ENCODE data around the gene ZBTB44.
"Not testable (repeated sequence)": the region's sequence is repeated elsewhere in the genome, so short reads cannot be mapped to it uniquely, and the experiment has no call there.

ZBTB44 gene

GRCh38 chr11:130234315-130234714 lies 80.4 kb downstream of the ZBTB44 start:
- peaks cover 64% of the 10 kb centered on the region for H3K36me3 ChIP-seq (ENCODE audit: low read depth)
- TF ChIP-seq CTCF (IDR thresholded peaks at IDR 0.05; ENCODE audit: poor library complexity, severe bottlenecking) = no peak
- ATAC-seq (ENCODE audit: low read depth) = no peak
- DNase-seq (ENCODE audit: low spot score) = no peak
- no peaks in the 10 kb centered on the region for H3K27me3 ChIP-seq (ENCODE audit: insufficient read depth, poor library complexity, severe bottlenecking)
- no peak overlapping the region for H3K4me3 ChIP-seq (ENCODE audit: severe bottlenecking)
- no peak overlapping the region for H3K27ac ChIP-seq (ENCODE audit: poor library complexity, severe bottlenecking)
- no peaks in the 10 kb centered on the region for H3K4me1 ChIP-seq (ENCODE audit: insufficient read depth, poor library complexity, severe bottlenecking)
- H3K9me3 ChIP-seq (ENCODE audit: severe bottlenecking) = no peaks in the 10 kb centered on the region

- not testable (repeated sequence) for H3K27ac ChIP-seq (ENCODE audit: poor library complexity, severe bottlenecking); ATAC-seq (ENCODE audit: low read depth); H3K4me3 ChIP-seq (ENCODE audit: severe bottlenecking); H3K4me1 ChIP-seq (ENCODE audit: insufficient read depth, poor library complexity, severe bottlenecking); DNase-seq (ENCODE audit: low spot score); H3K27me3 ChIP-seq (ENCODE audit: insufficient read depth, poor library complexity, severe bottlenecking); H3K9me3 ChIP-seq (ENCODE audit: severe bottlenecking)
- peaks cover 61% of the 10 kb centered on the region for H3K36me3 ChIP-seq (ENCODE audit: low read depth)
Measured at GRCh38 chr11:130233888-130234287, 80.8 kb downstream of the ZBTB44 start.

DNA sequence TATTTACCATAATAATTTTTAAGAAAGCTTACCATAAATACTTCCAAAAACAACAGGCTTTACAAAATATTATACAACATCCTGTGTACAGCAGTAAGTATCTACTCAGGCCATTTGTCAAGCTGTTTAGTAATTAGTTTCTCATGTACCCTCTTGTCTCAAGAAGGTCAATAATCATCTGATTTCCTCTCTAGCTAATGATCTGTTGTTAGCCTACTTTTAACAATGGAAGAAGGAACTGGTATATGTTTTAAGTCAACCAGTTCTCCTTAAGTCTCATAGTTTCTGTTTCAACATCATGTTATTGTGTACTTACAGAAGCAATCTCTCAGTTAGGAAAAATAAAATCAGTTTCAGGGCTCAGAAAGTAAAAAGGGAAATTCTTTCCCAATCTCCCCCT lies 81.2 kb downstream of the ZBTB44 start:
- ATAC-seq (ENCODE audit: low read depth); H3K27me3 ChIP-seq (ENCODE audit: insufficient read depth, poor library complexity, severe bottlenecking); DNase-seq (ENCODE audit: low spot score); H3K27ac ChIP-seq (ENCODE audit: poor library complexity, severe bottlenecking); H3K4me1 ChIP-seq (ENCODE audit: insufficient read depth, poor library complexity, severe bottlenecking); H3K4me3 ChIP-seq (ENCODE audit: severe bottlenecking); H3K9me3 ChIP-seq (ENCODE audit: severe bottlenecking): not testable (repeated sequence)
- H3K36me3 ChIP-seq (ENCODE audit: low read depth) = peaks cover 57% of the 10 kb centered on the region

DNA sequence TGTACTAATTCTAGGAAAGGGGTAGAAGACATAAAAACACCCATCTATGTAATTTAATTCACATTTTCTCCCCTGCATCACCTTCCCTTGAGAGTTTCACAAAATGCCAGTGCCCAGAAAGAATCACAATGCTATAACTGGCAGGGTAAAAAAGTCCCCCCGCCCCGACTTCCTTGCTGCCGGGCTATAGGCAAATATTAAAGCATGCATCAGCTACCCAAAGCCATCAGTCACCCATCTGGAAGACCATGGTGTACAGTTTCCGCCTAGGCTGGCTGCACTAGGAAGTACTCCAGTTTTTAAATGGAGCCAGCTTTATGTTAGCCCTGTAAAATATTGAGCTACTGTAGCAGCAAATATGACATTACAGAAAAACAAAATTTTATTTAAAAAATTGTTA lies 87.3 kb downstream of the ZBTB44 start:
- Histone ChIP-seq H3K27me3 (ENCODE audit: insufficient read depth, poor library complexity, severe bottlenecking) (no peaks in the 10 kb centered on the region), H3K27ac (ENCODE audit: poor library complexity, severe bottlenecking) (no peak overlapping the region), H3K4me3 (ENCODE audit: severe bottlenecking) (no peak overlapping the region), H3K4me1 (ENCODE audit: insufficient read depth, poor library complexity, severe bottlenecking) (no peaks in the 10 kb centered on the region), H3K36me3 (ENCODE audit: low read depth) (peaks cover 14% of the 10 kb centered on the region), H3K9me3 (ENCODE audit: severe bottlenecking) (no peaks in the 10 kb centered on the region)
- DNase-seq (ENCODE audit: low spot score) (no peak), ATAC-seq (ENCODE audit: low read depth) (no peak)
- no peak for TF ChIP-seq CTCF (IDR thresholded peaks at IDR 0.05; ENCODE audit: poor library complexity, severe bottlenecking)

- Histone ChIP-seq H3K4me3 (ENCODE audit: severe bottlenecking) (no peak overlapping the region), H3K9me3 (ENCODE audit: severe bottlenecking) (no peaks in the 10 kb centered on the region), H3K36me3 (ENCODE audit: low read depth) (no peaks in the 10 kb centered on the region), H3K27ac (ENCODE audit: poor library complexity, severe bottlenecking) (no peak overlapping the region), H3K4me1 (ENCODE audit: insufficient read depth, poor library complexity, severe bottlenecking) (no peaks in the 10 kb centered on the region), H3K27me3 (ENCODE audit: insufficient read depth, poor library complexity, severe bottlenecking) (no peaks in the 10 kb centered on the region)
- no peak for TF ChIP-seq CTCF (IDR thresholded peaks at IDR 0.05; ENCODE audit: poor library complexity, severe bottlenecking)
- ATAC-seq (ENCODE audit: low read depth) (no peak), DNase-seq (ENCODE audit: low spot score) (no peak)
Measured at GRCh38 chr11:130223291-130223971, 91.3 kb downstream of the ZBTB44 start.

DNA sequence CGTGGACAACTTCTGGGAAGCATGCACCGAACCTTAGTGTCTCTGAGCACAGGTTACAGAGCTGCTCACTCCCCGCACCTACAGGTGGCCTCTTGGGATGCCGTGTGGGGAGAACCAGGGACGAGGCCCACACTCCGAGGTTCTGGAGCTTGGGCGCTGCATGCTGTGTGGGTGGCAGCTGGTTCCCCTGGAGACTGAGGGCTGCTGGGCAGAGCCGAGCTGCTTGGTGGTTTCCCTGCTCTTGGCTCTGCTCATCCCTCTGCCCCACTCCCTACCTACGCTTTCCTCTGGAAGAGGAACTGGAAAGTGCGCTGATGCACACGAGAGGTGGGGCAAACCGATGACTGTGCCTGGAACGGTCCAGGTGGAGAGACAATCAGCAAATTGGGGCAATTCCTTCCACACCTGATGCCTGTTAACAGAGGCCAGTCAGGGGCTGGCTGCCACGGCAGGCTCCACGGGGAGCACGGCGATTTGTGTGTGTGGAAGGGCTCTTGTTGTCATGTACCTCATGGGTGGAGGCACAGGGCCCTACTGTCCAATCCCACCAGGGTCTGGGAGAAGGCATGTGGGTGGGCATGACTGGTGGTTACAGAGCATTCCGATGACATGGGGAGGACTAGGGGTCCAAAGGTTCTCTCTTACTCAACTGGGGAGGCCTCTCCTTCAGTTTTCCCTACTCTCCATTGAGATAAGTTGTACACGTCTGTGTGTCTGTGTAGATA lies 94.2 kb downstream of the ZBTB44 start:
- H3K4me1 ChIP-seq (ENCODE audit: insufficient read depth, poor library complexity, severe bottlenecking) = no peaks in the 10 kb centered on the region
- DNase-seq (ENCODE audit: low spot score) (peak; percentile 44), ATAC-seq (ENCODE audit: low read depth) (no peak)
- H3K4me3 ChIP-seq (ENCODE audit: severe bottlenecking) = no peak overlapping the region
- no peak overlapping the region for H3K27ac ChIP-seq (ENCODE audit: poor library complexity, severe bottlenecking)
- H3K27me3 ChIP-seq (ENCODE audit: insufficient read depth, poor library complexity, severe bottlenecking) = no peaks in the 10 kb centered on the region
- TF ChIP-seq CTCF (IDR thresholded peaks at IDR 0.05; ENCODE audit: poor library complexity, severe bottlenecking) = no peak
- H3K9me3 ChIP-seq (ENCODE audit: severe bottlenecking) = no peaks in the 10 kb centered on the region
- no peaks in the 10 kb centered on the region for H3K36me3 ChIP-seq (ENCODE audit: low read depth)
